Natural killer cell (primary cell): Measurements from ENCODE around the gene RIPOR2. TPM values are rescaled to one million over a fixed set of nuclear protein-coding genes. Genes with fewer than 3 reads are reported as not detected.

Experiments used
- ATAC-seq, 3 donors: fragments of 150-1000 bp in 2 of 3; fragments of 200-7000 bp in 1 of 3; cut with Tn5 transposase; 1 replicate in 1 of 3; 2 replicates in 2 of 3; pipeline ENCODE4 v1.10.0; 2021; ENCODE audit warnings: mild to moderate bottlenecking in 2 of 3, moderate library complexity in 2 of 3
- DNase-seq, 2 donors: peaks; one replicate each; pipeline versions ENCODE4 v3.0.0 to v3.0.0-alpha.2; 2013 to 2021; ENCODE audit warnings: mixed read lengths in 1 of 2
- H3K27ac ChIP-seq: one replicate; pipeline ENCODE4 v1.5.1; 2013; ENCODE audit warnings: mild to moderate bottlenecking, low read length
- H3K27me3 ChIP-seq: one replicate; pipeline ENCODE4 v1.6.1; 2013; ENCODE audit warnings: low read length; ENCODE audit not compliant: control insufficient read depth, insufficient read depth
- H3K36me3 ChIP-seq: one replicate; pipeline ENCODE4 v1.6.1; 2013; ENCODE audit warnings: low read length; ENCODE audit not compliant: control insufficient read depth, insufficient read depth
- H3K4me1 ChIP-seq: one replicate; pipeline ENCODE4 v1.6.1; 2013; ENCODE audit warnings: low read length; ENCODE audit not compliant: control insufficient read depth, insufficient read depth
- H3K4me3 ChIP-seq: one replicate; pipeline ENCODE4 v1.5.1; 2013; ENCODE audit warnings: low read length
- H3K9me3 ChIP-seq: one replicate; pipeline ENCODE4 v1.6.1; 2013; ENCODE audit warnings: low read length; ENCODE audit not compliant: control insufficient read depth, insufficient read depth
- H3K27ac Mint-ChIP-seq, 2 donors: one replicate each; pipeline ENCODE4 v1.8.0; 2022; ENCODE audit warnings: mild to moderate bottlenecking in 2 of 2, mixed read lengths in 2 of 2, moderate library complexity in 1 of 2
- H3K27me3 Mint-ChIP-seq, 2 donors: one replicate each; pipeline ENCODE4 v1.8.0; 2022; ENCODE audit warnings: low read depth in 2 of 2, mixed read lengths in 2 of 2
- H3K36me3 Mint-ChIP-seq: one replicate; pipeline ENCODE4 v1.8.0; 2022; ENCODE audit warnings: mixed read lengths
- H3K4me1 Mint-ChIP-seq, 2 donors: one replicate each; pipeline ENCODE4 v1.8.0; 2022; ENCODE audit warnings: mixed read lengths in 2 of 2
- H3K4me3 Mint-ChIP-seq: one replicate; pipeline ENCODE4 v1.8.0; 2022; ENCODE audit warnings: mild to moderate bottlenecking, moderate library complexity, mixed read lengths
- H3K9me3 Mint-ChIP-seq, 2 donors: one replicate each; pipeline ENCODE4 v1.8.0; 2022; ENCODE audit warnings: mixed read lengths in 2 of 2
- CTCF ChIP-seq: fragments of 200-600 bp; IDR thresholded peaks from one replicate; pipeline ENCODE4 v1.8.0; 2022; ENCODE audit warnings: antibody characterized with exemption
- WGBS: methylation state at CpG from one replicate; pipeline ENCODE4 v1.1.7; 2013; ENCODE audit warnings: missing lambda C conversion rate; ENCODE audit not compliant: insufficient coverage; 5-methylcytosine and 5-hydroxymethylcytosine counted together
- intact Hi-C: fragments of 100-400 bp; cut with micrococcal nuclease; formaldehyde crosslinking; loops from one replicate; pipeline ENCODE4 v1.14.2; 2022
- total RNA-seq, 4 donors: library from RNA; stranded (reverse); fragments of 120-200 nt in 1 of 4; gene quantifications; one replicate each; pipeline versions ENCODE4 v1.2.3 to v1.2.4, GENCODE V29; 2013 to 2022

Gene RIPOR2
- total RNA-seq, 3 donors from 2014 or later (not counting 1 experiment from before 2014, with no cell fraction given) = 234 to 312 (median 299) TPM

DNA sequence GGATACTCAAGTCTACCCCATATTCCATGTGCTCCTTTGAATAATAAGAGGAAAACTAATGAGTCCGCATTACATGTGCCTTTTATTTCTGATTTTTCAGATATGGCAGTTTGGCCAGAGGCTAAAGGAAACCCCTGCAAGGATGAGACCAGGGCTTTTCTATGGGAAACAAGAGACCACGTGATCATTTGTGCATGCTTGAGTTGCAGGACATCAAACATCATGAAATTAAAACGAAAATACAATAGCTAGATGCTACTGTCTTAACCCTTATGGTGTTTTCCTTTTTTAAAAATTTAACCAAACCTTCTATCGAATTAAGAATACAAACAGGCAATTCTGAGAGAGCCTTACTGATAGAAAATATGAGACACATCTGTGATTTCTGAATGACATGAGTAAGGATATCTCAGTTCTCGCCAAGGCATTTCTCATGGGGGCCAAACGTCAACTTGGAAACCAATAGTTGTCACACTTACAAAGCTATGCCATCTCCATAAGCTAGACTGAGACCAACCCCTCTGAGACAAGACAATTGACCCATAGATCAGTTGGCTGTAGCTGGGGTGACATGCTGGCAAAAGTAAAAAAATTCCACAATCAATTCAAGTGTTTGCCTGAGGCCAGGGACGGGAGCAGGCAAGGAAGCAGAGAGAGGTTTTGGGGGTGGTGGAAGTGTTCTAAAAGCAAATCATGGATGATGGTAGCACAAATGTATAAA, 52.8 kb downstream of the RIPOR2 start:
- ATAC-seq (peak in 1 of 3 donors; percentile 38), DNase-seq (no peak)
- 69% methylated on average over 6 of the region's 7 CpGs for WGBS
- H3K36me3 Mint-ChIP-seq = no peaks in the 10 kb centered on the region
- Histone ChIP-seq H3K4me1 (peaks cover 42% of the 10 kb centered on the region), H3K9me3 (no peaks in the 10 kb centered on the region), H3K27ac (no peak overlapping the region), H3K4me3 (no peak overlapping the region), H3K27me3 (no peaks in the 10 kb centered on the region), H3K36me3 (peaks cover 47% of the 10 kb centered on the region)
- peak overlapping the region; percentile 3 for H3K4me3 Mint-ChIP-seq
- peak overlapping the region; percentile 90 to 93 for H3K27ac Mint-ChIP-seq
- intact Hi-C loops = loop anchor here (2.0 kb wide), 1 partner anchor 18 kb away; no protein-coding TSS in a partner anchor
- H3K27me3 Mint-ChIP-seq = no peaks in the 10 kb centered on the region
- H3K9me3 Mint-ChIP-seq = no peaks in the 10 kb centered on the region
- TF ChIP-seq CTCF = no peak
- H3K4me1 Mint-ChIP-seq = peaks cover 91 to 92% of the 10 kb centered on the region in 2 donors

DNA sequence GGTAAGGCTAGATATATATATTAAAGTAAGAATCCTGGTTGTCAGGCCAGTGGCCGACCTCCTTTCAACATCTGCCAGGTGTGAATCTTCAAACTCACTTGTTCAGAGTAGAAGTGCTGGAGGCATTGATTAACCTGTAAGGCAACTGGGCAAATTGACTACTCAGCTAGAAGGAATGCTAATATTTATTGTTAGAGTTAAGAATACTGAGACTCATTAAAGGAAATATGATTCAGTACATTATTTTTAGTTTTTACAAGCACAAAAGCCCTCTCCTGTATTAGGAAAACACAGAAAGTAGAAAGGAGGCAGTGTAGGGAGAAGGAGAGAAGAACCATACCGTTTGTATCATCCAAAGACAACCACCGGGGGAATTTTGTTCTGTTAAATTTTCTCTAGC, 53.5 kb downstream of the RIPOR2 start:
- H3K36me3 ChIP-seq = peaks cover 54% of the 10 kb centered on the region

DNA sequence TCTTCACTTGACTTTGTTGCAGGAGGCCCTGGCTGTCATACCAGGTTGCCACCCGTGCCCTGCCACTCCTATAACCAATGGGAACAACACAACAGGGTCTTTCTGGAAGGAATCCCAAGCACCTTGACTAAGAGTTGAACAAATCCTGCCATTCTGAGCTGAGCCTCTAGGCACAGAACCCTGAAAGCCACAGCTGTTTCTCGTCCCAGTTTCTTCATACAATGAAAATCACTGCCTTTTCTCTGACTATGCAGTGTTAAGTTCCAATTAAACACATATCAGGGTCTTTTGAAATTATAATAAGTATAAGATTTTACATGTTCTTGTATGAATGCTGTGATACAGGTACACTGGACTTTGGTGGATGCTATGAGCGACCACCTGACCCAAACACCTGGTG, 54.4 kb downstream of the RIPOR2 start:
- H3K27ac ChIP-seq = no peak overlapping the region
- TF ChIP-seq CTCF = no peak
- H3K9me3 ChIP-seq = no peaks in the 10 kb centered on the region
- Mint-ChIP-seq H3K27ac (peak overlapping the region; percentile 90 to 93), H3K36me3 (peaks cover 12% of the 10 kb centered on the region), H3K9me3 (no peaks in the 10 kb centered on the region), H3K27me3 (no peaks in the 10 kb centered on the region), H3K4me3 (peak overlapping the region; percentile 65), H3K4me1 (peaks cover 91 to 92% of the 10 kb centered on the region in 2 donors)
- 92% methylated on average over 3 of the region's 3 CpGs for WGBS
- no peaks in the 10 kb centered on the region for H3K27me3 ChIP-seq
- intact Hi-C loops = no loop called here
- H3K4me1 ChIP-seq = peaks cover 38% of the 10 kb centered on the region
- H3K4me3 ChIP-seq = no peak overlapping the region
- DNase-seq = no peak
- ATAC-seq = no peak
- peaks cover 58% of the 10 kb centered on the region for H3K36me3 ChIP-seq

More for the DNA sequence above, 53.5 kb downstream of the RIPOR2 start:
- Histone ChIP-seq H3K4me3 (no peak overlapping the region), H3K27ac (no peak overlapping the region), H3K4me1 (peaks cover 45% of the 10 kb centered on the region), H3K27me3 (no peaks in the 10 kb centered on the region), H3K9me3 (no peaks in the 10 kb centered on the region)
- Mint-ChIP-seq H3K27me3 (no peaks in the 10 kb centered on the region), H3K36me3 (peaks cover 3% of the 10 kb centered on the region), H3K4me1 (peaks cover 91 to 92% of the 10 kb centered on the region in 2 donors), H3K9me3 (no peaks in the 10 kb centered on the region), H3K27ac (peak overlapping the region; percentile 90 to 93), H3K4me3 (peak overlapping the region; percentile 65)
- DNase-seq = no peak
- no peak for ATAC-seq
- intact Hi-C loops = loop anchor here (2.0 kb wide), 1 partner anchor 19 kb away; no protein-coding TSS in a partner anchor
- 62% methylated on average over 1 of the region's 3 CpGs for WGBS
- no peak for TF ChIP-seq CTCF
